Stimulated activated CD8-positive, alpha-beta memory T cell treated with anti-CD3 and anti-CD28 coated beads, Interleukin-12 subunit alpha, Interleukin-12 subunit beta, amount 100 ng/mL, for 1 hour (primary cell): ENCODE measurements around the gene LAMC3.
"Not testable (repeated sequence)": the region's sequence is repeated elsewhere in the genome, so short reads cannot be mapped to it uniquely, and the experiment has no call there.

Source experiments
- DNase-seq: peaks from one replicate; pipeline ENCODE4 v3.0.0-alpha.2; 2020; ENCODE audit warnings: low read depth

LAMC3 gene

DNA sequence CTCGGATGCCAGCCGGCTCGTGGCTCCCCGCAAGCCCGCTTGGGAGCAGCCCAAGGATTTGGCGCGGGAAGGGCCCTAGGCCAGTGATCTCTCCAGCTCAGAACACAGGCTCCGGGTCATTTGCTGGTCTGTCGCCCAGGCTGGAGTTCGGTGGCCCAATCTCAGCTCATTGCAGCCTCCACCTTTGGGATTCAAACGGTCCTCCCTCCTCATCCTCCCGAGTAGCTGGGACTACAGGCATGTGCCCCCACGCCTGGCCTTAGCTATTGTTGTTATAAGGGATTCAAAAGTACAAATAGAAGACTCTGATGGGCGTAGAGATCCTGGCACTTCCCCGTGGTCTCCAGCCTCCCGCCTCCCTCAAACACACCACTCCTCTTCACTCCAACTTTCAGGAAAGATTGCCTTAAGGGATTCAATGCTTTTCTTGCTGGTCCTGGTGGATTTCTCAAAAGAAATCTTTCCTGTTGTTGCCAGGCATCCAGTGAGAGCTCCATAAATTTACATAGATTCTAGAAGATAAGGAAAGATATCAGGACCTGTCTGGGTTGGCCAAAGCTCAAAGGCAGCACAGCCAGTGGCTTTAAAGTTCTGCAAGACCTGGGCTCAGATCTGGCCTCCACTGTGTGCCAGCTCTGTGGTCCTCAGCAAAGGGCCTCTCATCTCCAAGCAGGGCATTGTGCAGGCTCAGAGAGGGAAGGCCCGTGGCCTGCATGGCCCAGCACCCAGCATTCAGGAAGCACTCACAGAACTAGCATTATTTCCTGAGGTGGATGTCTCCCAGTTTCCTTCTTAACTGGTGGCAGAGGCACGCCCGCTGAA is 88.4 kb downstream of the LAMC3 start:
- no peak for DNase-seq

DNA sequence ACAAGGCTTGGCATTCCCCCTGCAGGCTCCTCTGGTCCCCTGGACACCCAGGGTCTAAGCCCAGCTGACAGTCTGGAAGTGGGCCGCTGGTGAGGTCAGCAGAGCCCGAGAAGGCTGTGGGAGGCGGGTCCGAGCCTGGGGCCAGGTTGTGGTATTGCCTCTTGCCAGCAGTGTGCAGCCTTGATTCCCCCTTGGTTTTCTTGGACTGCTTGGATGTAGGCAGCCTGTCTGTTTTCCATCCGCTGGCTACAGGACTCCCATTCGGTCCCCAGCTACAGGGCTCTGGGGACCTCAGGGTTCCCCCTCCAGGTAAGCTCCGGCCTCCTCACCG is 88.9 kb downstream of the LAMC3 start:
- no peak for DNase-seq

DNA sequence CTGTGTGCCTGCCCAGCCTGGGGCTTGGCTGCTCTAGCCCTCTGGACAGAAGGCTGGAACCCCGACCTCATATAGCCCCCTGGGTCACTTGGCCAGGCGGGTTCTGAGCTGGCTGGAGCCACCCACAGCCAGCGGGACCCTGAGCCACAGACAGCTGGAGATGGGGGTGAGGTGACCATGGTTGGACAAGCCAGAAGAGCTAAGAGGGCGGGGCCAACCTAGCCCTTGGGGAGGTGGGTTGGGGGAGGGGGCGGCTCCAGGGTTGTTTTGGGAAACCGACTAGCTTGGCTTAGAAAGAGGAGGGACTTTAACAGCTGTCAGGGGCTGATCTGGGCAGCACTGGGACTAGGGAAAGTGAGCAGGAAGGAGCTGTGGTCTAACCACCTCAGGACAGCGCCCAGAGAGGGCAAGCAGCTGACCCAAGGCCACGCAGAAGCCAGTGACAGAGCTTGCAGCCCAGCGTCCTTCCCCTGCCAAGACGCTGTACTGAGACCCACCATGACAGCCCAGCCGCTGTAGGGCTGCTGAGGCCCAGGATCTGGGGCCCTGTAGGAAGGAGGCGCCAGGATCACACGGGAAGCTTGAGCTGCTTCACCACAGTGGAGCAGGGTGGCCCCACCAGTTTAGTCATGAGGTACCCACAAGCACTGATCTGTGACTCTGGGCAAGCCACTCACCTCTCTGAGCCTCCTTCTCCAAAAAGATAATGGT is 89.6 kb downstream of the LAMC3 start:
- DNase-seq, result no peak

DNA sequence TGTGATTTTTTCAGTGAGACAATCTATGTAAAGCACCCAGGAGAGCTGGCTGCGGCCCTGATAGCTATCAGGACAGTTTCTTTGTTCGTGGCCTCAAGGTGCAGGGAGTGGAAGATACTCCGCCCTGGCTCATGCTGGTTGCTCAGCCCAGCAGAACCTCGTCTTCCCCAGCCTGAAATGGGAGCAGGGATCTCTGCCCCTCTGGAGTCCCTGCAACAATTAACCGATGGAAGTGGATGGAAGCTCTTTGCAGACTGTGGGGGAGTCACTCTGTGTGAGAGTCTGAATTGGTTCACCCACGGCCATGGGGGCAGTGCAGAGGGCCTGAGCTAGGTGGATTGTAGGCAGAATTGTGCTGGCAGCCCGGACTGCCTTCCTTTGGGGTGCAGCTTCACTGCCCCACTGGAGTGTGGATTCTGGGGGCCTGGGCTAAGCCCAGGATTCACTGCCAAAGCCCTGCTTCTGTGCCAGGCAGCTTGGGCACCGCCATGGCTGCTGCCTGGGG is 90.2 kb downstream of the LAMC3 start:
- DNase-seq, result no peak

DNA sequence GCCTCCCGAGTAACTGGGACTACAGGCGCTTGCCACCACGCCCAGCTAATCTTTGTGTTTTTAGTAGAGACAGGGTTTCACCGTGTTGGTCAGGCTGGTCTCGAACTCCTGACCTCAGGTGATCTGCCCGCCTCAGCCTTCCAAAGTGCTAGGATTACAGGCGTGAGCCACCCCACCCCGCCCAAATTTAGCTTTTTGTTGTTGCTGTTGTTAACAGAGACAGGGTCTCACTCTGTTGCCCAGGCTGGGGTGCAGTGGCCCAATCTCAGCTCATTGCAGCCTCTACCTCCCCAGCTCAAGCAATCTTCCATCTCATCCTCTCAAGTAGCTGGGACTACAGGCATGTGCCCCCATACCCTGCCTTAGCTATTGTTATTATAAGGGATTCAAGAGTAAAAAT is 90.9 kb downstream of the LAMC3 start:
- DNase-seq, result not testable (repeated sequence)

DNA sequence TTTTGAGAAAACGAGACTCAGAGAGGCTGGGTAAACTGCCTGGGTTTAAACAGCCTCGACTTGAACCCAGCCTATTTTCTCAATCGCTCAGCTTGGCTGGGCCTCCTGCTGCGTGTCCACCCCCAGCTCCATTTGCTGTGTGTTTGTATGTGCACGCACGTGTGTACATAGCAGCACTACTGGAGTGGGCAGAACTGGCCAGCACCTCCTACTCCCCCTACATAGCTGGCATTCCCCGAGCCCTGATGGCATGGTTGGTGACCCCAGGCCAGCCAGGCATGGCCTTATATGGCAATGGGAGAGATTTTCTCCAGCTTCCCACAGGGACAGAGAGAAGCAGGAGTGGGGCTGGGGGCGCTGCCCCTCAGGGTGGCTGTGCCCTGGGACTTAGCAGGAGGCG is 91.5 kb downstream of the LAMC3 start:
- DNase-seq, result no peak

DNA sequence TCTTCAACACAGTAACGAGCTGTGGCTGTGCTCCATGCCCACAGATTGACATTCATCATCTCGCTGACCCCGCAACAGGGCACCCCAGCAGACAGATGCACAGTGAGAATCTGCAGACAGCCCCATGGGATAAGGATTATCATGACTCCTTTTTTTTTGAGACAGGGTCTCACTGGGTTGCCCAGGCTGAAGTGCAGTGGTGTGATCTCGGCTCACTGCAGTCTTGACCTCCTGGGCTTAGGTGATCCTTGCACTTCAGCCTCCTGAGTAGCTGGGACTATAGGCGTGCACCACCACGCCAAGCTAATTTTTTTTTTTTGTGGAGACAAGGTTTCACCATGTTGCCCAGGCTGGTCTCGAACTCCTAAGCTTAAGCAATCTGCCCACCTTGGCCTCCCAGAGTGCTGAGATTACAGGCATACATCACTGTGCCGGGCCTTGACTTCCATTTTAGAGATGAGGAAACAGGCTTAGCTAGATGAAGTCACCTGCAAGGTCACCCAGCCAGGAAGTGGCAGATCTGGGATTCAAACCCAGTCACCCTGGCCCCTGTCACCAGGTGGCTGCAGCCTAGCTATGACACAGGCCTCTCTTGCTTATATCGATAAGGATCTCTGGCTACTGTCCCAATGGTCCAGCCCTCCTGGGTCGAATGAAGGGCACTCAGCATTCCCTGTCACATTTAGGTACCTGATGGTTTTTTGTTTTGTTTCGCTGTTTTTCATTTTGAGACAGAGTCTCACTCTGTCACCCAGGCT is 92.4 kb downstream of the LAMC3 start:
- no peak for DNase-seq

DNA sequence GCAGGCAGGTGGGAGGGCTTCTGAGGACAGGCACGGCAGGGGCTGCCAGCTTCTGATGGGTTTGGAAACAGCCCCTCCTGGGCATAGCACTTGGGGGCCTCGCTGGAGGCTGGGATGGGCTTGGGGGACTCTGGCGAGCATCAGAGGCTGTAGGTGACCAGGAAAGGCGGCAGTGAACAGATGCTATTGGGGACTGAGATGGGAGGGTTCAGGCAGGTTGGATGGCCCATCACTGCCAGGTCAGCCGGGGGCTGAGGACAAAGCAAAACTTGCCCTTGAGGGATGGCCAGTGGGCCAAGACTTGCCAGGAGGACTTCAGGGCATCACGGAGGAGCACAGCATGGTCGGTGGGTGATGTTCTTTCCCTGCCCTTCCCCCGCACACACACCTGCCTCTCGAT is 94.0 kb downstream of the LAMC3 start:
- DNase-seq, result no peak

DNA sequence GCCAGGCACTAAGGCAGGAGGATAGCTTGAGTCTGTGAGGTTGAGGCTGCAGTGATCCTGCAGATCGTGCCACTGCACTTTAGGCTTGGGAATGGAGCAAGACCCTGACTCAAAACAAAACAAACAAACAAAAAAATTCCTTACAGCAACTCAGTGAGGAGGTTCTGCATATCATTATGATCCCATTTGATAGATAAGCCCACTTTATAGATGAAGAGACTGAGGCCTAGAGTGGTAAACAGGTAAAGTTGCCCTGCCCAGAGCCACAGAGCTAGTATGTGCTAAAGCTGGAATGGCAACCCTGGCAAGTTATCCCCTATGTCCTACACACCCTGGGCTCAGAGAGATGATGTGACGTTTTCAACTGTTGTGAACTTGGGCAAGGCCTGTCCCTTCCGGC is 94.6 kb downstream of the LAMC3 start:
- DNase-seq, result no peak

DNA sequence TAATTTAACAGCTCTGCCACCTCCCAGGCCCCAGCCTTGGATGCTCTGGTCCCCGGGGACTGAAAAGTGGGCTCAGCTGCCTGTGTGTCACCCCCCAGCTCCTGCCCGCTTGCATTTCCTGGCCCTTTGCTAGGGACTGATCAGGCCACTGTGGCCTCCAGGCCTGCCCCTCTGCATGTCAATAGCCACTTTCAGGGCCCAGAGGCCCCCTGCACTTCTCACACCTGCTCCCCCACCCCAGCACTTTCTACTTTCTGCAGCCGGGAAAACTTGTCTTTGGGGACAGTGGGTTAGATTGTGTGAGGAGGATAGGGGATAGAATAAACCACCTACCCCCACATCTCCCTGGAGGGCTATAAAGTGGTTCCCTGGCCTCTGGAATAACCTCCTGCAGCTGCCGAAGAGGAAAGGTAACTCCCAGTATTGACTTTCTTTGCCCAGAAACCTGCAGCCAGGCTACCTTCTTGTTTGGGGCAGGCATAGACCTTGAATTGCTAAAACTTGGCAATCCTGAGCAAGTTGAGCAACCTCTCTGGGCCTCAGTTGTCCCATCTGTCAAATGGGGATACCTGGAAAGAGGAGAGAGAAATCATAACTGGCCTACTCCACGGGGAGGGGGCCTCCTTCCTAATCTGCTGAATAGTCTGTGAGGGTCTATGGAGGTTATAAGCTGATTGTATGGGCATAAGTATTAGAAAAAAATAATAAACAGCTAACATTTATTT is 95.2 kb downstream of the LAMC3 start:
- DNase-seq, result no peak

DNA sequence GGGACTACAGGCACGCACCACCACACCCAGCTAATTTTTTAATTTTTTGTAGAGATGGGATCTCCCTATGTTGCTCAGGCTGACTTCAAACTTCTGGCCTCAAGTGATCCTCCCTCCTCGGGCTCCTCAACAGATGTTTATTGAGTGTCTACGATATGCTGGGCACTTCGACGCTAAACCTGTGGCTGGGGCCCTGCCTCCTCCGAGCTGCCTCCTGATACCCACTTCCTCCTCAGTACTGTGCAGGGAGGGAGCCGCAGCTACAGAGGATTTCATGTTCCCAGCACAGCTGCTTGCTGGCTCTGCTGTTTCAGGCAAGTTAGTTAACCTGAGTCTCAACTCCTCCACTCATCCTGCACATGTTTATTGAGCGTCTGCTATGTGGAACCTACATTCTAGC is 97.0 kb downstream of the LAMC3 start:
- DNase-seq, result no peak

DNA sequence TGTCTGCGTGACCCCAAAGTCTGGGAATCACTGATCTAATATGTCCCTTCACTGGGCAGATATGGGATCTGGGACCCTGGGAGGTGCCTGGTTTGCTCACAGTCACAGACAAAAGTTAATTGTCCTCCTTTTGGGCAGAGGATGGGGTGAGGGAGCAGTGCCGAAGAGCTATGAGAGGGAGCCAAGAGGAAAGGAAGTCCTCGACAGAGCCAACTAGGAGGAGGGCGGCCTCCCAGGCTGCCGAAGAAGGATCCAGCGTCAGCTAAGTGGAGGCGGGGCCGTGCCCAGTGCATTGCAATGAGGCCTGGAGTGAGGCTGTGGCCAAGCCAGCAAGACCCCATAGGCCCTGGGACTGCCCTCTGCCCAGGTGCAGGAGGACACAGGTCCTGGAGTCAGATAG is 98.8 kb downstream of the LAMC3 start:
- DNase-seq, result no peak

DNA sequence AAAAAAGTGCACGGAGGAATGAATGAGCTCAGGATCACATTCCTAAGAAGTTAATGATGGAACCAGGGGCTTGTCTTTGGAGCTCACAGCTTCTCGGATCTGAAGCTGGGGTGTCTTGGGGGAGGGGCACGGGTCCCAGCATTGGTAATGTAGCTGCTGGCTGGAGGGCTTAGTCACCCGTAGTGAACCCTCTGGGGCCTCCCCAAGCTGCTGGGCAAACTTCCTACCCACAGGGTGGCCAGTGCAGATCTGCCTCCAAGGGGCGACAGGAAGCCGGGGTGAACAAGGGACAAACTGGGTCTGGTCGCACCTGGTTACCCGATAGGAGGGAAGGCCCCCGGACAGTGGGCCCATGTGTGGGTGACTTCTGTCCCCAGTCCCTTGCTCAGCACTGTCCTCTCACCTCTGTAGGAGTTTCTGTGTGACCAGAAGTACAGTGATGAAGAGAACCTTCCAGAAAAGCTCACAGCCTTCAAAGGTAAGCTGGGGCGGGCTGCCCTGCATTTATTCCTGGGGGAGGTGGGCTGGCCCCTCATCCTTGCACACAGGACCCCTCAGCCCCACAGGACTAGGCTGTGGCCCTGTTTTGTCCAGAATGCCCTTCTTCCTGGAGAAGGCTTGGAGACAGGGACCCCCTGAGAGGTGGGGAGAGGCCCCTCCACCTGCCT is 102.3 kb downstream of the LAMC3 start:
- DNase-seq, result no peak

DNA sequence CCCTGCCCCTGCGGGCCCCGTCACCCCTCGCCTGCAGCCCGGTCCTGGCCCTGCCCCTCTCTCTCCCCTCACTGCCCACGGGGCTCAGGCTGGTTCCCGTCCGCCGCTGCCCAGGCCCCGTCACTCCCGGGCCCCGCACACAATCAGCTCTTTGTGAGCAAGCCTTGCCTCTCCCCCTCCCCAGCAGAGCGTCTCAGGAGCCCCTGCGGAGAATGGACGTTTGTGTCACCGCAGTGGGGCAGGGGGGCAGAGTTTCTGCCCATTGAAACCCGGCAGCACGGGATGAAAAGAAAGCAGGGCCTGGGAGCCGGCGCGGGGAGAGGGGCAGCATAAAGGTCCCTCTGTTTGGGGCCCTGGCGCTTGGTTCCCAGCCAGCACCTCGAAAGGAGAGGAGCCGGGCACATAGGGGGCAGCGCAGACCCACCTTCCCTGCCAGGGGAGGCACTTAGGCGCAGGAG is 102.9 kb downstream of the LAMC3 start:
- no peak for DNase-seq

DNA sequence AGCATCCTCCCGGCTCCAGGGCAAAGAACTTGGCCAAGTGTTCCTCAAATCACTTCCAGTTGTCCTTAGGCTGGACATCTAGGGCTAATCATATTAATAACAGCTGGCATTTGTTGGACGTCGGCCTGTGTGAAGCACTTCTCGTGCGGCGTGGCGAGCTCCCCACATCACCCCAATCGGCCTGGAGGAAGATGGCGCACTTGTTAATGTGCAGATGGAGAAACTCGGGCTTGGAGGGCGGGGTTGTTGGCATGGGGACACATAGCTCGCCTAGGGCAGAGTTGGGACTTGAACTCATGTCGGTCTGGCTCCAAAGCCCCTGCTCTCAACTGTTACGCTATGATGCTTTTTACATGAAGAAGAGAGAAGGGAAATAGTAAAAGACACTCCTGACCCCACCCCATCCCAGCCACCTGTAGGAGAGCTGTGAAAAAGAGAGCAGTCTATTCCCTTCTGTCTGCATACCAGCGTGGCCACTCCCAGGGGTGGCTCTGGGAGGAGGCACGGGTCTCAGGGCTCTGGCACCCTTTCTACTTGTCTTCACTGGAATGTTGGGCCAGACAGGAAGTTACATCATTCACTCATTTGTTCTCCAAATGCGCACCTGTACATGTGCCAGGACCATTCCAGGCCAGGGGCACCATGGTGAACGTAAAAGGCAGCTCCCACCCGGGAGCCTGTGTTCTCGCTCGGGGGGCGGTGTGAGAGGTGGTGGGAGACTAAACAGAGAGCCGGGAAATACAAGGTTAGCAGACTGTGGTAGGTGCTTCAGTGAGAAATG is 103.6 kb downstream of the LAMC3 start:
- DNase-seq, result no peak

DNA sequence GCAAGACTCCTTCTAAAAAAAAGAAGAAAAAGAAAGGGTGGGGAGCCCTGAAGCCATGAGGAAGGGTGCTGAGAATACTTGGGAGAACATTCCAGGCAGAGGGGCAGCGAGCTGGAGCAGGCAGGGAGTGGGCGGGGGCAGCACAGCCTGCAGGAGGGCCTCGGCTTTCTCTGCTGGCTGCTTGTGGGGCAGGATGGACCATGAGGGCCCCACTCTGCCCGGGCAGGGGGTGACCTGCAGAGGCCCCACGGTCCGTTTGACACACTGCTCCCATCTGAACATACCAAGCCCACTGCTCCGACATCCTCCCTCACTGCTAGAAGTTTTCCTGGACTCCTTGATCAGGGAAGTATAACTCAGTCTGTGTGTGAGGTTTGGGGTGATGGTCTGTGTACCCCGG is 104.7 kb downstream of the LAMC3 start:
- DNase-seq, result no peak

DNA sequence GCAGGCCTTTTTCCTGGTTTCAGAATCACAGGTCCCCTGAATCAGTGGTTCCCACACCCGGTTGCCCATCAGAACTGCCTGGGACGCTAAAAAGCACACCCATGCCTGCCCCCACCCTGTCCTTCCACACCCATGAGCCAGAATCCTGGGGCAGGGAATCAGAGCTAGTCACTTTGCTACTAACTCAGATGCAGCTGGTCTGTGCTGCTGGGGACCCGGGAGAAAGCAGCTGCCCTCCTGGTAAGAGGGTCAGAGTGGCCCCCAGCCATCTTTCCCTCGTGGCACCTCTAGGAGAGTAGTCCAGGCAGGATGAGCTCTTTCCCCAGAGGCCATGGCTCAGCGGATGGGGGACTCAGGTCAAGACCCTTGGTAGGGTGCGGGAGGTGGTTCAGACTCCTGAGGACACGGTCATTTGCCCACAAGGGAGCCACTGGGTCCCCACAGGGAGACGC is 105.1 kb downstream of the LAMC3 start:
- no peak for DNase-seq

DNA sequence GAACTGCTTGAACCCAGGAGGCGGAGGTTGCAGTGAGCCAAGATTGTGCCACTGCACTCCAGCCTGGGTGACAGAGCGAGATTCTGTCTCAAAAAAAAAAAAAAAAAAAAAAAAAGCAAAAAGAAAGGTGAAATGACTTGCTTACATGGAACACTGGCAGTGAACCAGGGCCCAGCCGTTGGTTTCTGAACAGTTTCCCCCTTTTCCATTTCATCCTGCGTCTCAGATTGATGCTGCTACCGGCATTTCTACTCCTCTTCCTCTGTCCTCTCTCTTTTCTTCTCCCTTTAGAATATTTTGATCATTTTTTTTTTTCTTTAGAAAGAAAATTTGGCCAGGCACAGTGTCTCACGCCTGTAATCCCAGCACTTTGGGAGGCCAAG is 106.4 kb downstream of the LAMC3 start:
- DNase-seq, result not testable (repeated sequence)

DNA sequence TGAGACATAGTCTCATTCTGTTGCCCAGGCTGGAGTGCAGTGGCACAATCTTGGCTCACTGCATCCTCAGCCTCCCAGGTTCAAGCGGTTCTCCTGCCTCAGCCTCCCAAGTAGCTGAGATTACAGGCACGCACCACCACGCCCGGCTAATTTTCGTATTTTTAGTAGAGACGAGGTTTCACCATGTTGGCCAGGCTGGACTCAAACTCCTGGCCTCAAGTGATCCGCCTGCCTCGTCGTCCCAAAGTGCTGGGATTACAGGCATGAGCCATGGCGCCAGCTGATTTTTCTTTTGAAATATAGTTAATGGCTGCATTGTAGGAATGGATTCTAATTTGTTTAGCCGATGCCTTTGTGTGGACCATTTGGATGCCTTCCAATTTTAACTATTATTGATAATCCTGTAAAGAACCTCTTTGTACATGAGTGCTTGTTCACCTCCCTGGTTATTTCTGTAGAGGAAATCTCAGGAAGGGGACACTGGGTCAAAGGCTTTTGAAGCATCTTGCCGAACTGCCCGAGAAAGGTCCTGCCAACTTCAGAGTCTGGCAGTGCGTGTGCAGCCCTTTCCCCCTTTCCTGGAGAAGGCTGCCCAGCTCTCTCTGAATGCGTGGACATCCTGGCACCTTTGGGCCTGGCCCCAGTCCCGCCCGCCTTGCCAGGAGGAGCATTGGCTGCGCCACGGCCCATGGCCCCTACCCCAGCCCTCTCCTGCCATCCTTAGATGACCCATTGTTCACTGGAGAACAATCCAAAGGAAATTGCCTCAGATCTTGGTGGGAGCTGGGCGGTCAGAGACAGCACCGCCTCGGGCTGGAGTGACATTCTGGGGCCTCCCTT is 107.5 kb downstream of the LAMC3 start:
- DNase-seq, result no peak
